ENCODE data around the gene VDAC1.
"Not testable (repeated sequence)": the region's sequence is repeated elsewhere in the genome, so short reads cannot be mapped to it uniquely, and the experiment has no call there.

Gene VDAC1

DNA sequence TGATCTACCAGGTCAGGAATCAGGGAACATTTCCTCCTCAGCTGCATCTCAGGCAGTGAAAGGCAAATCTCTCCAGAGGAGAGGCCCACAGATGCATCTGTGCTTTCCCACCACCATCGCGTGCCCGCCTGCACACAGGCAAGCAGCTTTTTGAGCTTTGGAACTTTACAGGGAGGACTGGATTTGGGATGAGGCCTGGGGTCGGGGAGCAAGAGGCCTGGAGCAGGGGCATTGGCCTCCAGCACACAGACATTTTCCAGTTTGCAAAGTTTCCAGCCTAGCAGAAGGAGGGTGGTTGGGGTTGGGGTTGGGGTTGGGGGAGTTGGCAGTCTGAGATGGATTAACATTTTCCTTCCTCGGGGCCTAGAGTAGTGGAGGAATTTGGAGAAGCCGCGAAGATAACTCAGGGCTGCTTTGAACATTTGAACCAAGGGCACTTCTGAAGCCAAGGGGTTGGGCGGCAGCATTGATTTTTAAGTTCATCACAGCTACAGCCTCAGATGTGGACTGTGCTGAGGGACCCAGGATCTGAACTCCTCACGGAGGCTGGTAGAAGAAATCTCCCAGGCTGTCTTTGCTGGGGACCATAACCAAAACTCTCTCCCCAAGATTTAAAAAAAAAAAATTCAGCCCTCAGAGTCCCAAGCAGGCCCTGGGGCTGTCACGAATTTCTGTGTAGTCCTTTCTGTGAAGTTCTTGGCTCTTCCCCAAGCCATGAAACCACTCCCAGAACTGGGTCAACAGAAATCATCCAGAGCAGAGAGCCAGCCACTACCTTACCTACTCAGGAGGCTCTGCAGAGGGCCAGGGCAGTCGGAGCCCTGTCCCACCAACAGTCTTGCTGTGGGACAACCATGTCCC, 61.9 kb downstream of the VDAC1 start:
- no peak for DNase-seq (ENCODE audit: extremely low read depth, low read depth)
- TF ChIP-seq, protein P1, sequence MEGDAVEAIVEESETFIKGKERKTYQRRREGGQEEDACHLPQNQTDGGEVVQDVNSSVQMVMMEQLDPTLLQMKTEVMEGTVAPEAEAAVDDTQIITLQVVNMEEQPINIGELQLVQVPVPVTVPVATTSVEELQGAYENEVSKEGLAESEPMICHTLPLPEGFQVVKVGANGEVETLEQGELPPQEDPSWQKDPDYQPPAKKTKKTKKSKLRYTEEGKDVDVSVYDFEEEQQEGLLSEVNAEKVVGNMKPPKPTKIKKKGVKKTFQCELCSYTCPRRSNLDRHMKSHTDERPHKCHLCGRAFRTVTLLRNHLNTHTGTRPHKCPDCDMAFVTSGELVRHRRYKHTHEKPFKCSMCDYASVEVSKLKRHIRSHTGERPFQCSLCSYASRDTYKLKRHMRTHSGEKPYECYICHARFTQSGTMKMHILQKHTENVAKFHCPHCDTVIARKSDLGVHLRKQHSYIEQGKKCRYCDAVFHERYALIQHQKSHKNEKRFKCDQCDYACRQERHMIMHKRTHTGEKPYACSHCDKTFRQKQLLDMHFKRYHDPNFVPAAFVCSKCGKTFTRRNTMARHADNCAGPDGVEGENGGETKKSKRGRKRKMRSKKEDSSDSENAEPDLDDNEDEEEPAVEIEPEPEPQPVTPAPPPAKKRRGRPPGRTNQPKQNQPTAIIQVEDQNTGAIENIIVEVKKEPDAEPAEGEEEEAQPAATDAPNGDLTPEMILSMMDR (IDR thresholded peaks at IDR 0.05; ENCODE audit: low read depth, low read length, missing control alignments) = no peak
- H3K4me3 ChIP-seq (replicated peaks; ENCODE audit: low read depth, low read length) = no peak overlapping the region

GRCh38 chr5:133941456-133942196, 63.1 kb downstream of the VDAC1 start:
- no peak overlapping the region for H3K4me3 ChIP-seq (replicated peaks; ENCODE audit: low read depth, low read length)
- no peak for DNase-seq (ENCODE audit: extremely low read depth, low read depth)
- TF ChIP-seq, protein P1 (IDR thresholded peaks at IDR 0.05; ENCODE audit: low read depth, low read length, missing control alignments) = no peak

- no peak for DNase-seq (ENCODE audit: extremely low read depth, low read depth)
- TF ChIP-seq, protein P1 (IDR thresholded peaks at IDR 0.05; ENCODE audit: low read depth, low read length, missing control alignments) = no peak
- no peak overlapping the region for H3K4me3 ChIP-seq (replicated peaks; ENCODE audit: low read depth, low read length)
Measured at GRCh38 chr5:133939668-133940067, 65.1 kb downstream of the VDAC1 start.

- no peak for DNase-seq (ENCODE audit: extremely low read depth, low read depth)
- TF ChIP-seq, protein P1 (IDR thresholded peaks at IDR 0.05; ENCODE audit: low read depth, low read length, missing control alignments) = no peak
- H3K4me3 ChIP-seq (replicated peaks; ENCODE audit: low read depth, low read length) = no peak overlapping the region
Measured at GRCh38 chr5:133938929-133939328, 65.8 kb downstream of the VDAC1 start.

GRCh38 chr5:133938039-133938821, 66.5 kb downstream of the VDAC1 start:
- DNase-seq (ENCODE audit: extremely low read depth, low read depth) = no peak
- TF ChIP-seq, protein P1 (IDR thresholded peaks at IDR 0.05; ENCODE audit: low read depth, low read length, missing control alignments) = no peak
- no peak overlapping the region for H3K4me3 ChIP-seq (replicated peaks; ENCODE audit: low read depth, low read length)

GRCh38 chr5:133937628-133938027, 67.1 kb downstream of the VDAC1 start:
- H3K4me3 ChIP-seq (replicated peaks; ENCODE audit: low read depth, low read length); DNase-seq (ENCODE audit: extremely low read depth, low read depth): not testable (repeated sequence)

- TF ChIP-seq, protein P1 (IDR thresholded peaks at IDR 0.05; ENCODE audit: low read depth, low read length, missing control alignments) = no peak
- no peak for DNase-seq (ENCODE audit: extremely low read depth, low read depth)
- H3K4me3 ChIP-seq (replicated peaks; ENCODE audit: low read depth, low read length) = no peak overlapping the region
Measured at GRCh38 chr5:133936651-133937015, 68.1 kb downstream of the VDAC1 start.

DNA sequence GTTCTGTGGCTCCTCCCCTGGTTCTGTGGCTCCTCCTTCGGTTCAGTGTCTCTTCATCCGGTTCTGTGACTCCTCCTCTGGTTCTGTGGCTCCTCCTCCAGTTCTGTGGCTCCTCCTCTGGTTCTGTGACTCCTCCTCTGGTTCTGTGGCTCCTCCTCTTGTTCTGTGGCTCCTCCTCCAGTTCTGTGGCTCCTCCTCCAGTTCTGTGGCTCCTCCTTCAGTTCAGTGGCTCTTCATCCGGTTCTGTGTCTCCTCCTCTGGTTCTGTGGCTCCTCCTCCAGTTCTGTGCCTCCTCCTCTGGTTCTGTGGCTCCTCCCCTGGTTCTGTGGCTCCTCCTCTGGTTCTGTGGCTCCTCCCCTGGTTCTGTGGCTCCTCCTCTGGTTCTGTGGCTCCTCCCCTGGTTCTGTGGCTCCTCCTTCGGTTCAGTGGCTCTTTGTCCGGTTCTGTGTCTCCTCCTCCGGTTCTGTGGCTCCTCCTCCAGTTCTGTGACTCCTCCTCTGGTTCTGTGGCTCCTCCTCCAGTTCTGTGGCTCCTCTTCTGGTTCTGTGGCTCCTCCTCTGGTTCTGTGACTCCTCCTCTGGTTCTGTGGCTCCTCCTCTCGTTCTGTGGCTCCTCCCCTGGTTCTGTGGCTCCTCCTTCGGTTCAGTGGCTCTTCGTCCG, 68.7 kb downstream of the VDAC1 start:
- not testable (repeated sequence) for DNase-seq (ENCODE audit: extremely low read depth, low read depth); H3K4me3 ChIP-seq (replicated peaks; ENCODE audit: low read depth, low read length)
